HEK293T (cell line): ENCODE results near the gene ZNF324.

Source experiments
- BHLHE40 ChIP-seq: fragments of 450-650 bp; IDR thresholded peaks from 2 replicates; pipeline ENCODE4 v1.6.1; 2016; ENCODE audit warnings: mild to moderate bottlenecking, moderate library complexity, borderline replicate concordance
- ELF4 ChIP-seq: fragments of 450-650 bp; IDR thresholded peaks from 2 replicates; pipeline ENCODE4 v1.6.1; 2017; ENCODE audit warnings: antibody characterized with exemption
- FOXA1 ChIP-seq: fragments of 450-650 bp; IDR thresholded peaks from 2 replicates; pipeline ENCODE4 v1.6.1; 2016; ENCODE audit warnings: mild to moderate bottlenecking
- FOXK2 ChIP-seq: fragments of 450-650 bp; IDR thresholded peaks from 2 replicates; pipeline ENCODE4 v1.6.1; 2016; ENCODE audit warnings: mild to moderate bottlenecking
- HDGF ChIP-seq: fragments of 450-650 bp; IDR thresholded peaks from 2 replicates; pipeline ENCODE4 v1.6.1; 2017; ENCODE audit warnings: antibody characterized with exemption, borderline replicate concordance
- L3MBTL2 ChIP-seq: fragments of 450-650 bp; conservative IDR thresholded peaks from 2 replicates; pipeline ENCODE4 v1.6.1; 2016; ENCODE audit warnings: mild to moderate bottlenecking
- NFRKB ChIP-seq: fragments of 450-650 bp; IDR thresholded peaks from 2 replicates; pipeline ENCODE4 v1.6.1; 2016; ENCODE audit warnings: mild to moderate bottlenecking, moderate library complexity
- SP1 ChIP-seq: fragments of 450-650 bp; IDR thresholded peaks from 2 replicates; pipeline ENCODE4 v1.6.1; 2017
- SUZ12 ChIP-seq: fragments of 450-650 bp; IDR thresholded peaks from 2 replicates; pipeline ENCODE4 v1.6.1; 2016; ENCODE audit warnings: mild to moderate bottlenecking
- TARDBP ChIP-seq: fragments of 450-650 bp; IDR thresholded peaks from 2 replicates; pipeline ENCODE4 v1.6.1; 2016
- TF ChIP-seq, protein P1 (sequence below): fragments of 450-650 bp; IDR thresholded peaks from 2 replicates; pipeline ENCODE4 v1.6.1; 2016

DNA sequence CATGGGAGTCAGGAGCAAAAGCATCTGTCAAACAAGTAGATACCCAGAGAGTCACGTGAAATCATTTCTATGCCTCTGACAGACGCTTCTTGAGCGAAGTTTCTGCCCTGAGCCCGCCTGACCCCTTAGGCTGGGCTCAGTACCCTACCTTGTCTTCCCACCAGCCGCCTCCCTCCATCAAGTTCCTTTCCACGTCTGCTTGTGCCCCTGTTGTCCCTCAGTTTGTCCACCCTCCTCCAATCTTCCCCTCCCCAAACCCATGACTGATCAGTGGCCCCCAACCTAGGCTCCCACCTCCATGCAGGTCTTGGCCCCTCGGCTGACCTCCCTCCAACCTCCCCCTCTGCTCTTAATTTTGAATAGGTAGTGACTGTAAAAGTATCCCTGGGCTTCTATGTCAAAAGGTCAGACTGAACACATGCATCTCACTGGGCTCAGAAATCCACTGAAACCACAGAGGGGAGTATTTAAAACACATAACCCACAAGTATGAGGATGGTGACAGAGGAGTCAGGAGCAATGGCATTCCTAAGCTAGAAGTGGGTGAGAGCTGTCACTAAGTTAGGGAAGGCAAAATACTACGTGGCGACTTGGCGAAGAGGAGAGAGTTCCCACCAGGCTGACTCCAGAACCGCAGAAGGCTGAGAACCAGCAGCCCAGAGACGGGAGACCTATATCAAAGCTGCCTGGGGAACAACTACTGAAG lies 7.6 kb downstream of the ZNF324 start:
- TF ChIP-seq HDGF (no peak), SP1 (no peak), SUZ12 (no peak), TARDBP (no peak), L3MBTL2 (no peak), NFRKB (no peak), ELF4 (no peak), FOXK2 (no peak), BHLHE40 (no peak), FOXA1 (no peak)
- TF ChIP-seq, protein P1, sequence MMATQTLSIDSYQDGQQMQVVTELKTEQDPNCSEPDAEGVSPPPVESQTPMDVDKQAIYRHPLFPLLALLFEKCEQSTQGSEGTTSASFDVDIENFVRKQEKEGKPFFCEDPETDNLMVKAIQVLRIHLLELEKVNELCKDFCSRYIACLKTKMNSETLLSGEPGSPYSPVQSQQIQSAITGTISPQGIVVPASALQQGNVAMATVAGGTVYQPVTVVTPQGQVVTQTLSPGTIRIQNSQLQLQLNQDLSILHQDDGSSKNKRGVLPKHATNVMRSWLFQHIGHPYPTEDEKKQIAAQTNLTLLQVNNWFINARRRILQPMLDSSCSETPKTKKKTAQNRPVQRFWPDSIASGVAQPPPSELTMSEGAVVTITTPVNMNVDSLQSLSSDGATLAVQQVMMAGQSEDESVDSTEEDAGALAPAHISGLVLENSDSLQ, result no peak
